HG03095 (cell line): ENCODE measurements around the gene MOV10L1.

Experiments
- ATAC-seq: cut with Tn5 transposase; IDR thresholded peaks from one replicate; pipeline ENCODE4 v1.9.1; 2021; ENCODE audit warnings: moderate library complexity; ENCODE audit not compliant: unreplicated experiment

Gene MOV10L1

DNA sequence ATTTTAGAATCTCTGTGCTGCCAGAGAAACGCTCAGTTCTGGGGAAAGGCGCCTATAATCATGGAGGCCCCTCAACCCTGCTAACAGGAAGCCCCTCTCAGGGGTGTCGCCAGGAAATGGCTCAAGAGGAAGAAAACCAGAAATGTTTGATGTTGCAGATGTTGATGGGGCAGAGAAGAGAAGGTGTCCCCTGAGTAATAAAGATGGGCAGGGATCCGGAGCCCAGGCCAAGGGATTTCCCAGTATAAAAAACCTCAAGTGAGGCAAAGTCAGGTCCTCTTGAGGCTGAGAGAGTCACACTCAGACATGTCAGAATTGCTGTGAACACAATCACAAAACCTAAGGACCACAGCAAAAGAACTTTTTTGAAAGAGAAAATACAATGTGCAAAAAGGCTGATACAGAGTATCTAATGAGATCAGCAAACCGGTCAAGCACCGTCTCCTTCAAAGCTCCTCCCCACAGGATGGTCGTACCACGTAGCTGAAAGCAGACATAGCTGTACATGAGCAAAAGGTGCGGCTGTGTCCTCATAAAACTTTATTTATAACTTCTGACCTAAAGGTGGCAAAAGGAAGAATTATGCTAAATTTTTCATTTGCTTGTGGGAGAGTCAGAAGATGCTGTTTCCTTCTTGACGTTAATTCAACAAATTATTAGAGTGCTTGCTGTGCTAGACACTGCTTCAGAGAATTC, 12.2 kb downstream of the MOV10L1 start:
- ATAC-seq, result no peak

DNA sequence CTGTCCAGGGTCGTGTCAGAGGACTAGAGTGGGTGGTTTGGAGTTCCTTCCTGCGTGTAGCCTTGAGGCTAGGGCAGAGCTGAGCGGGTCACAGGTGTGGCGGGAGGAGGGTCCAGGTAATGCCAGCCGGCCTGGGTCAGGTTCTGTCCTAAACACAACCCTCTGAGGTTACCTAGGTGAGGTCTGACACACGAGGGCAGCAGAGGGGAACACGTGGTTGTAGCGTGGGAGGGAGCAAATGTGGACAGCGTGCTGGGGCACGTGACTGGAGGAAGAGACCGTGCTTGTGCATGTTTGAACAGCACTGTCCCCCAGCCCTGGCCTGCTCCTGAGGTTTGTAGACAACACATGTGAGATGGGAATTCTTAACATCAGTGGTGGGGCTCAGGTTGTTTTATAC, 13.1 kb downstream of the MOV10L1 start:
- no peak for ATAC-seq

DNA sequence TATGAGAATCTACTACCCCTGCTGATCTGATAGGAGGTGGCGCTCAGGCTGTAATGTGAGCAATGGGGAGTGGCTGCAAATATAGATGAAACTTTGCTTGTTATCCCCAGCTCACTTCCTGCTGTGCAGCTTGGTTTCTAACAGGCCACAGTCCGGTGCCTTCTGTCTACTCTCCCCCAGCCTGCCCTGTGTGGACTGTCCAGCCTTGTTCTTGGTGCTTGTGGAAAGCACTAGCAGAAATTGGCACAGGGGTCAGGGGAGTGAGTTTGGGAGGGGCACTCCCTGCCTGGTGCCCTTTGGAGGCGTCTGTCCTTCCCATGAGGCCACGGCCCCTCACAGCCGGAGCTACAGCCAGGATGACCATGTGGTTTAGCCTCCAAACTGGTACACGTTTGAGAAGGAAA, 14.3 kb downstream of the MOV10L1 start:
- no peak for ATAC-seq

DNA sequence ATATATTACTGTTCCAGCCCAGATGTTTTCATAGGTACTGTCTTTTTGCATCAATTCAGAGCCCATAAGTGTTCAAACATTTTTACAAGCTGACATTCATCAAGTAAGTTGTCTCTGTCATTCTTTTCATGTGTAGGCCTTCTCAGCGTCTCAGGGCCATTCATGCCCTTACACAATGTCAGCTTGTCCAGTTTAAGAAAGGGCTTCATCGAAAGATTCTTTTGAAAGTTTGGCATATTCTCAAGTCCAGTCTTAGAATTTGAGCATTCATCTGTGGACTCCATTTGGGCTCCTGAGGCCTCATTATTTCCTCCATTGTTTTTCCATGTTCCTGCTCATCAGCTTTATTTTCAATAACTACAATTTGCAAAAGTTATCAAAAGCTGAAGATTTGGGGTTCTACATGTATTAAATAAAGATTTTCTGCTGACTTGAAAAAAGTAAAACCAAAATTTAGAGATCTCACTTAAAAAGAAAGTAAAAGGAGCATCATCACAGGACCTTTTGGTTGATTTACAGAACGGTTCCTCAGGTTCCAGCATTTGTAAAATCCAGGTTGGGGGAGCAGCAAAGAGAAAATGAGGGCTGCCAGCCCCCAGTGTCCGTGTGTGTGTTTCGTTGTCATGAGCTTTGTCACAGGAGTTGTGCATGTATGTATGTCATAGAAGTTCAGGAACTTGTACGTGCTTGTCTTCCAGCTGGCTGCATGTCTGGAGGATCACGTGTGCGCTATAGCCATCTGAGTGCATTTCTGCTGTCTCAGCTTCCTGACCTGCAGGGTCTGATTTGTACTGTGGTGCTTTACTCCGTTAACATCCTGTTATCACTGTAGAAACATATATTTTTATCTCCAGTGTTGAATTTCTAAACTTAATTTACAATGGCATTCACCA, 15.6 kb downstream of the MOV10L1 start:
- no peak for ATAC-seq

DNA sequence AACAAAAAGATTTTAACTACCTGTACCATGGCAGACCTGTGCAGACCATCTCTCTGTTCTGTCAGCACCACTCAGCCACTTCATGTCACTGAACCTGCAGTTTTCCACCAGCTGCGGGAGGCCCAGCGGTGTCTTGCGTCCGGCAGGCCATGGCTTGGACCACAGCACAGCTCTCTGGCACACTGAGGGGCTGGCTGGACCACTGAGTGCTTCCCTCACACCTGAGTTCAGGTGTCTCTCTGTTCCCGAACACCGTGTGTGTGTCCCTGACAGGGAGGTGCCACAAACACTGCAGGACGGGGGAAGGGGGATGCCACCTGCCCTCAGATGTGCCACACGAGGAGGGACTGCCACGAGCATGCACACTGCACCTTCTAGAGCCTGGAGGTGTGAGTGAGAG, 17.7 kb downstream of the MOV10L1 start:
- ATAC-seq, result no peak

DNA sequence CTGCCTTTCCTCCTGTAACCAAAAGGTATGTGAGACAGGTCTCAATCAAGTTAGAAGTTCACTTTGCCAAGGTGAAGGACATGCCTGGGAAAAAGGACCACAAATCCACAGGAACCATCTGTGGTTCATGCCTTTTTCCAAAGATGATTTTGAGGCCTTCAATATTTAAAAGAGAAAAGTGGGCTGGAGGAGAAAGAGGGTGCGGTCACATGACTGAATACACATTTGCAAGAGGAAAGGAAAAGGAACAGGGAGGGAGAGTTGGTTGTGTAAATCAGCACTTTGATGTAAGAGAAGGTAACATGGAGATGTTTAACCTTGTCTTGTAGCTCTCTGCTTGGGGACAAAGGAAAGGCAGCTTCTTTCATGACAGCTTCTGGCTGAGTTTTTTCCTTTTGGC, 21.2 kb downstream of the MOV10L1 start:
- no peak for ATAC-seq

DNA sequence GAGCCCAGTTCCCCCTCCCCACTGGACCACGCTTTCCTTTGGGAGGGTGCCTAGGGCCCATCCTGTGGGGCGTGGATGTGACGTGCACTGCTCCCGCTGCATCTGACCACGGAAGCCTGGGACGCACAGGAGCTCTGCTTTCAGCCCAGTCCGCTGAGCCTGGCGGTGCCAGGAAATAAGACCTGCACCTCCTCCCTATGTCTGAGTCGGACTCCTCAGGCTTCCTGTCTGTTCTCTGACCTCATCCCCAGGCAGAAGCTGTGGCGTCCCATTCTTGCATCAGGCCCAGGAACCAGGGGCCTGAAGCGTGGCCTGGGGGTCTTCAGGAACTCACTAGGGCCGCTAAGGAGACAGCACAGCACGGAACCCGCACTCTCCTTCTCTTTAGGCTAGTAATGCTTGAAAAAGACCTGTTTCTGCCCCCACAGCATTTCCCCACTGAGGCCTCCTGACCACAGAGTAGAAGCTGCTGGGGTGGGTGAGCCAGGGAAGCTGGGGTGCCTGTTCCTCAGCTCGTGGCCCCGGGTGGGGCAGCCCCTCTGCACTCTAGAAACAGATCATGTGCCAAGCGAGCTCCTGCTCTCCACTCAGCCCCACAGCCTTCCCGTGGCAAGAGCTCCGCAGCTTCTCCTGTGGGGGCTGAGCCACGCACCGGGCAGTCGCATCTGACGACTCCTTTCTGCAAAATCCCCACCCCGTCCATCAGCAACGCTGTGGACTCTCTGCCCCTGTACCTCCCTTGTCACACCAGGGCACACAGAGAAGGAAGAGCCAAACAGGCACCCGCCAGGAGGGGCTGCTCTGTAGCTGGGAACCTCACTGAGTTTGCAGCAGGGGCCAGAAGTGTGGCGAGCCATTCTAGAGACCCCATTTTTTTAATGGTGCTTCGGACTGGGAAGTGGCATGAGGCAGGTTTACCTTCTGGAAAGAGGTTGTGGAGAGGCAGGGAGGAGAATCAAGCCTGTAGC, 22.6 kb downstream of the MOV10L1 start:
- ATAC-seq, result no peak

DNA sequence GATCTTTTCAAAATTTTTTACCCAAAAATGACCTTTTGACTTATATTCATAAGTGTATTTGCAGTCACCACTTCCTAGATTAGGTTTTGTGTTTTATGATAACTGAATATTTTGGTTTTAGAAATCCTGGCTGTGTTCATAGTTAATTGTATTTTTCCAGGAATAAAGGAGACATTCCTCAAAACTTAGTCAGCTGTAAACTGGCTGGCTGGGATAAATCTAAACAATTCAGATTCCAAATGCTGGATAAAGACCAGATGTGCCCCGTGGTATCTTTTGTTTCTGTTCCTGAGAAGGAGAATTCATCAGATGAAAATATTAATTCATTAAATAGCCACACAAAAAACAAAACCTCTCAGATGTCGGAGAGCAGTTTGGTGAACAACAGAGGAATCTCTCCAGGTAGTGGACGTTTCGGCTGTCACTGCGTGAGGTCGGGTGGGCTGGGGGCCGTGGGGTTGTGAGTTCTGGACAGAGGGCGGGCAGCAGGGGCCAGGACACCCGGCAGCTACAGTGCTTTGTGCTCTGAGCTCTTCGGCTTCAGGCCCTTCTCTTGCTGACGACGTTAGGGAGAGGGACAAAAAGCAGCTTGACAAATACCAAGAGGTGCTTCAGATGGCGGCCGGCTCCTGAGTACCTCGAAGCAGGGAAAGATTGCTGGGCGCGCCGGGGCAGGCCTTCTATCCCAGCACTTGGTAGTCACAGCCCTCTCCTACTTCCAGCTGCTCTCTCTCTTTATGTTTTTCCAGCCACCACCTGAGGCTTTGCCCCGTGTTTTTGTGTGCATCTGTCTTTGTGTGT, 24.6 kb downstream of the MOV10L1 start:
- ATAC-seq, result no peak

DNA sequence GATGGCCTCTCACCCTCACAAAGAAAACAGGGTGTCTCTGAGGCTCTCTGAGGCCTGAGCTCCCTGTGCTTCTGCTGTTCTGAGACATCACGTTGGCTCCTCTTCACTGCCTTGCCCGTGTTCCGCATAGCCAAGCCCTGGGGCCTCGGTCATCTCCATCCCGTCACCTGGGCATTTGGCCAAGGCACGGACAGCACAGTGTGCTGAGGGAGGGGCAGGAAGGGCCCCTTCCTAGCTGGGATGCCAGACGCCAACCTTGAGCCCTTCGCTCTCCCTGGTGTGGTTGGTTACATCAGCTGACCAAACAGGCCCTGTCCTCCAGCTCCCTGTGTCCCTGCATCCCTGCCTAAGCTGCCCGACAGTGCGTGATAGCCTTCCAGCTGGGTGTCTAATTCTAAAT, 25.9 kb downstream of the MOV10L1 start:
- no peak for ATAC-seq

DNA sequence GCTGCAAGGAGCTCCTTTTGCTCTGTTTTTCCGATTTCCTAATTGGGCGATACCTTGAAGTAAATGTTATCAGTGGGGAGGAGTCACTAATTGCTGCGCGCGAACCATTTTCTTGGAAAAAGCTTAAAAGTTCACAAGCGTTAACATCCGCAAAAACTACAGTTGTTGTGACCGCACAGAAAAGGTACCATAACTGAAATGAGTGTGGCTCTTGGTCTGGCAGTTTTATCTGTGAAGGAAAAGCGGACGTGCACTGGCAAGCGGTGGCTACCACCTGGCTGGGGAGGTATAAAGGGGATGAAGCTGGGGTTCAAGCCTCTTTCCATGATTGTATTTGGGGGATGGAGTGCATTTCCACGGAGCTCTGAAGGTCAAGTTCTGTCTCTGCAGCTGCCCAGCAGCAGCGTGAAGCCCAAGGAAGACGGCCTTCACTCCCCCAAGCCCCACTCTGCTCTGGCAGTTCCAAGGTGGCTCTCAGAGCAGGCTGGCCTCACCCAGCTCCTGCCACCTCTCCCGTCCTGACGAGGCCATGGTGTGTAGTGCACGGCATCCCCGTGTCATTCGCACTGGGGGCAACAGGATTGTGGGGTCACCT, 27.5 kb downstream of the MOV10L1 start:
- ATAC-seq, result no peak

DNA sequence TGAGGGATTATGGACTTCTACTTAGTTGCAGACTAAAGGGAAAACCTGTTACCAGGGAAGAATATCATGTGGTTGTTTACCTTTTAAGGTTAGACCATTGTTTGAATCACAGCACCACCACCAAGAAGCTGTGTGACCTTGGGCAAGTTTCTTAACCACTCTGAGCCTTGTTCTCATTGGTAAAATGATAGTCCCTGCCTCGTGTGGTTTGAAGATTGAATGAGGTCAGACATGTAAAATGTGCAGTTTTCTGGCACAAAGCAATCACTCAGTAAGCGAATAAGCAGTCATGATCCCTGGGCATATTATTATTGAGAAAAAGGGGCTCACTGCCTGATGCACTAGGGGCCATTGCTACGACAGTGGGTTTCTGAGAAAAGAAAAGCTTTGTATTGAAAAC, 28.3 kb downstream of the MOV10L1 start:
- no peak for ATAC-seq

DNA sequence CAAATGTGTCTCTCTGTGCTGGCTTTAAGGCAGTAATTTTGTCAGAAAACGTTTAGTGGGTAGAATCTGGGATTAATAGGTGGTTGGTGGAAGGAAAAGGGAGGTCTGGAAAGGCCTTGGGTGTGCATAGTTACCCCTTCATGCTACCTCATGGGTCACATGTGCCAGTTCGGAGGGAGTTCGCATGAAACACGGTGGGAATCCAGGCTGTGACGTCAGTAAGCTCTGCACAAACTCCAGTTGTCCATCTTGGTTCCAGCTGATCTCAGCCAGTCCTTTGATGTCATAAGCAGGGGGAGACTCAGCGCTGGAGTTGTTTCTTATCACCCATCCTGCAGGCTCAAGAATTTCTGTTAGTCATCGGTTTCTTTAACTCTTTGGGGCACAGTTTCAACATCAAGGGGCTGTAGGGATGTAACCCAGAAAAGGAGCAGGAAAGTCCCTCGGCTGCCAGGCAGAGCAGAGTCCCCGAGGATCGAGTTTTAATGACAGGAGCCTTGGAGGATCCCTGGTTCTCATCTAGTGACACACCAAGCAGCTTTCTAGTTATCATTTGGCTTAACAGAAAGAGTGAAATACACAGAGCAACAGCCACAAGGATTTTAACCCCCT, 28.9 kb downstream of the MOV10L1 start:
- no peak for ATAC-seq

DNA sequence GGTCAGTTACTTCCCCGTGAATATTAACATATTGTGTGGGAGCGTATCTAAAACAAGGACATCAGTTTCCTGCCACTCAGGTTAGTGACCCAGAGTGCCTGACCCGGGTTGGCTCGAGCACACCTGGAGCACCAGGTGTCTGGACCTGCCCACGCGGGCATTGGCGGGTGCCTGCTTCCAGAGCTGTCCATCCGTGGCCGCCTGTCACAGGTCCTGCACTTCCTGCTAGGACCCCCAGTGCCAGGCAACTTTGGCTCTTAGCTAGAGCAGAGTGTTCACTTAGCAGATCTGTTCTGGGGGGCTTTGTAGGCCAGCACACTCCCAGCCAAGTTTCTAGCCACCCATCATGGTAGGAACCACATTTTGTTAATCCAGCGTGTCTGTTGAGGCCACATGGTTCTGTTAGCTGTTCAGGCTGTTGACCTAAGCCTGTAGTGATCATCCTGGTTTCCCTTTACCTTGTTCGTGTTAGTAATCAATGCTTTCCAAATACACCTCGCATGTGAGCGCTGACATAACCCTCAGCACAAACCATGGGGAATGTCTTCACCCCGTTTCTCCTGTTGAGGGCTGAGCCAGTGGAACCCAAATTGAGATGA, 29.5 kb downstream of the MOV10L1 start:
- no peak for ATAC-seq

DNA sequence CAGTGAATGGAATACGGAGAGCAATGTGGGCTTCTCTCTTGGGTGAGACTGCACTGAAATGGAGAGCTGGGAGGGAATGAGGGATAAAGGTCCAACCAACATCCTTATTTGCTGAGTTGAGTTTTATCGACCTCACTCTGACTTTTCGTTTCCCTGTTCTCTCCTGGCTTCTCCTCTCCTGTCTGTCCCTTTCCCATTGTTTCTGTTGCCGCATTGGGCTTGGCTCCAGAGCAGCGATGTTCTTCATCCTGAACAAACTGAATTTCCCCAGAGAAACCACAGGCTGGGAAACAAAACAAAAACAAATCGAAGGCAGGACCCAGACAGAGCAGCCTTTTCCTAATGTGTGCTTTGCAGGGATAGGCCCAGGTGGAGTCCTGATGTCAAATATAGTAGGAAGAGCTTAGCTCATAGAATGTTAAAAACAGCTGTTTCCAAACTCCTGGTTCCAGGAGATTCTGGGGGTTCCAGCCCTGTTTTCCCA, 30.0 kb downstream of the MOV10L1 start:
- no peak for ATAC-seq

DNA sequence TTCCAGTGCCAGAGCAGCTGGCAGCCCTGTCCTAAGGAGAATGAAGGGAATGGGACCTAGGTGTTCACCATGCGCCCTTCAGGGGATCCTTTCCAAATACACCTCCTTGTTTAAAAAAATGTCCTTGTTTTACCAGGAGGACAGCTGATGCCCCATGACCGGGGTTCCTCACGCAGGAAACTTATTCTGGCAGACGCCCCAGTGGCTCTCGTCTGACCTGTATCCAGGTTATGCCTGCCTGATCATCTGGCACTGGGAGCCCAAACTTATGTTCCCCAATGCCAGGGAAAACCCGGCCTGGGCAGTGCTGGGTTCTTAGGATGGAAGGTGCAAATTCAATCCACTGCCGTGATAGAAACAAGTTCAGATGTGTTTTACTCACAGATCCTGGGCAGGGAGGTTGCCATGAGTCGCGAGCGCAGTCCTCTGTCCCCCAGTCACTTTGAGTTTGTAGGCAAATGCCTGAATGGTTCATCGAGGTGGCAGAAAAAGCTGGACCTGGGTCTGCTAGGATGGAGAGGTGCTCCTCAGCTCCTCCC, 31.5 kb downstream of the MOV10L1 start:
- ATAC-seq, result no peak

DNA sequence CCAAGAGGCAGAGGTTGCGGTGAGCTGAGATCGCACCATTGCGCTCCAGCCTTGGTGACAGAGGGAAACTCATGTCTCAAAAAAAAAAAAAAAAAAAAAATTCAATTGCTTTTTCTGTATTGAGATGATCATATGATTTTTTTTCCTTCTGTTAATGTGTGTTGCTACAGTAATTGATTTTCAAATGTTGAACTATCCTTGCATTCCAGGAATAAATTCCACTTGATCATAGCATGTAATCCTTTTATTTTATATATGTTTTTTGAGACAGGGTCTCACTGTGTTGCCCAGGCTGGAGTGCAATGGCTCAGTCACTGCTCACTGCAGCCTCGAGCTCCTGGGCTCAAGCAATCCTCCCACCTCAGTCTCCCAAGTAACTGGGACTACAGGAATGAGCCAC, 33.3 kb downstream of the MOV10L1 start:
- no peak for ATAC-seq

DNA sequence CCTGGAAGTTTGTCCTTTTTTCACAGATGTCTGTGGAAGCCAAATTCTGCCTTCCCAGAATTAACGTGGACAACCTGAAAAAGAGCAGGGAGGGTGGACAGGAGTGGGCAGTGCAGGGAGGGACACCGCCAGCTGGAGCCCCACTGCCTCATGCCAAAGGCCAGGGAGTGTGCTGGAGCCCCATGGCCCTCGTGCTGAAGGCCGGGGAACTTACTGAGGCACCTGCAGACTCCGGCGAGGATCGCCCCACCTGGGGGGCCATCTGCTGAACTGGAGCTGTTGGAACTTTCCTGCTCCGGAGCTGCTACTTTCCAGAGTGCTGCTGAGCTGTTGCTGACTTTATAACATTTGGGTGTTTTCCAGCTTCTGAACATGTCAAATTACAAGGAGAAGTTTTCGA, 35.2 kb downstream of the MOV10L1 start:
- no peak for ATAC-seq

DNA sequence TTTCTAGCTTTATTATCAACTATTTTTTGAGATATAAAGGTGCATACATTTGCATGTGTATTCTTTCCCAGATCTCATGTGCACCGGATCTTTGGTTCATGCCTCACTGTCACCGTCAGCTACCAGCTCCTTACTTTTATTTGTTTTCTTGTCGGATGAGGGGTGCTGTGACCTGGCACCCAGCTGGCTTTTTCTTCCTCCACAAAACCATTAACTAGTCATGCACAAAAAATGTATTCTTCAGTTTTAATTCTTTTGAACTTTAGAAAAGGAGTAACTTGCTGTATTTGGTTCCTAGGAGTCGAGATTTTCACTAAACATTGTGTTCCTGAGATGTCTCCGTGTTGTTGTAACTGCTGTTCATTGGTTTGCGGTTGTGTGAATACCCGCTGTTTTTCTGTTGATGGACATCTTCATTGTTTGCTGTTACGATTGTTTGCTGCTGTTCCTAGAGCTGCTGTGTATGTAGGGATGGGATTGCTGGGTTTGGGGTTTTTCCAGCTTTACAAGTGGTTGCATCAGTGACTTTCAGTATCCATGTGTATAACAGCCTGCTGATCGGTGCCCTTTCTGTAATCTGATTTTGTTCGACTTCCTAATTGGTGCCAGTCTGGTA, 39.4 kb downstream of the MOV10L1 start:
- ATAC-seq, result no peak
